H9 (cell line): Measurements from ENCODE around the gene ANKRD26. TPM values are rescaled to one million over a fixed set of nuclear protein-coding genes. Genes with fewer than 3 reads are reported as not detected.

Source experiments
- DNase-seq: peaks from one replicate; pipeline ENCODE4 v3.0.0-alpha.2; 2017
- H2AFZ ChIP-seq: one replicate; pipeline ENCODE4 v1.6.1; 2013; ENCODE audit warnings: mild to moderate bottlenecking, low read length, control low read depth, moderate library complexity
- H2AK5ac ChIP-seq: 2 replicates; pipeline ENCODE4 v1.6.1; 2013; ENCODE audit warnings: low read length, control low read depth, mixed read lengths; ENCODE audit not compliant: insufficient read length
- H2BK120ac ChIP-seq: one replicate; pipeline ENCODE4 v1.6.1; 2013; ENCODE audit warnings: low read depth, mild to moderate bottlenecking, low read length, control low read depth, inconsistent platforms; ENCODE audit not compliant: poor library complexity, severe bottlenecking
- H2BK12ac ChIP-seq: 2 replicates; pipeline ENCODE4 v1.6.1; 2013; ENCODE audit warnings: low read length, control low read depth, mixed read lengths, low read depth; ENCODE audit not compliant: insufficient read length
- H2BK15ac ChIP-seq: 2 replicates; pipeline ENCODE4 v1.6.1; 2013; ENCODE audit warnings: low read depth, low read length, control low read depth
- H2BK20ac ChIP-seq: one replicate; pipeline ENCODE4 v1.6.1; 2013; ENCODE audit warnings: low read depth, mild to moderate bottlenecking, low read length, control low read depth, inconsistent platforms; ENCODE audit not compliant: poor library complexity, severe bottlenecking
- H2BK5ac ChIP-seq: 2 replicates; pipeline ENCODE4 v1.6.1; 2013; ENCODE audit warnings: low read length, control low read depth, mixed read lengths; ENCODE audit not compliant: insufficient read length
- H3K14ac ChIP-seq: 2 replicates; pipeline ENCODE4 v1.6.1; 2013; ENCODE audit warnings: low read length, control low read depth; ENCODE audit not compliant: insufficient read depth
- H3K18ac ChIP-seq: 2 replicates; pipeline ENCODE4 v1.6.1; 2013; ENCODE audit warnings: low read depth, mild to moderate bottlenecking, mixed read lengths, low read length, control low read depth; ENCODE audit not compliant: insufficient read length
- H3K23ac ChIP-seq: 2 replicates; pipeline ENCODE4 v1.6.1; 2013; ENCODE audit warnings: low read length, control low read depth, mixed read lengths, low read depth; ENCODE audit not compliant: insufficient read length
- H3K23me2 ChIP-seq: 2 replicates; pipeline ENCODE4 v1.6.1; 2013; ENCODE audit warnings: low read depth, mild to moderate bottlenecking, mixed read lengths, low read length, control low read depth; ENCODE audit not compliant: insufficient read length, poor library complexity, severe bottlenecking
- H3K27ac ChIP-seq: 2 replicates; pipeline ENCODE4 v1.5.1; 2013; ENCODE audit warnings: low read length, control low read depth, mixed read lengths, low read depth; ENCODE audit not compliant: insufficient read length
- H3K27me3 ChIP-seq: 2 replicates; pipeline ENCODE4 v1.6.1; 2013; ENCODE audit warnings: low read length, control low read depth, inconsistent platforms; ENCODE audit not compliant: insufficient read depth
- H3K4ac ChIP-seq: 2 replicates; pipeline ENCODE4 v1.6.1; 2013; ENCODE audit warnings: low read depth, mild to moderate bottlenecking, control low read depth, inconsistent platforms, low read length, moderate library complexity
- H3K4me1 ChIP-seq: 2 replicates; pipeline ENCODE4 v1.6.1; 2013; ENCODE audit warnings: low read length, control low read depth, inconsistent platforms; ENCODE audit not compliant: insufficient read depth
- H3K4me2 ChIP-seq: 2 replicates; pipeline ENCODE4 v1.6.1; 2013; ENCODE audit warnings: low read length, control low read depth, mixed read lengths; ENCODE audit not compliant: insufficient read length, insufficient read depth
- H3K56ac ChIP-seq: 2 replicates; pipeline ENCODE4 v1.6.1; 2013; ENCODE audit warnings: low read depth, mild to moderate bottlenecking, mixed read lengths, low read length, control low read depth; ENCODE audit not compliant: insufficient read length
- H3K79me1 ChIP-seq: 2 replicates; pipeline ENCODE4 v1.6.1; 2013; ENCODE audit warnings: low read depth, mild to moderate bottlenecking, moderate library complexity, low read length, control low read depth, inconsistent platforms; ENCODE audit not compliant: insufficient read depth, poor library complexity, severe bottlenecking
- H3K79me2 ChIP-seq: 2 replicates; pipeline ENCODE4 v1.6.1; 2013; ENCODE audit warnings: low read length, control low read depth, inconsistent platforms; ENCODE audit not compliant: insufficient read depth
- H3K9ac ChIP-seq: 2 replicates; pipeline ENCODE4 v1.6.1; 2013; ENCODE audit warnings: low read length, control low read depth, mixed read lengths; ENCODE audit not compliant: insufficient read length; ENCODE audit errors: extremely low read depth
- H3K9me3 ChIP-seq: one replicate; pipeline ENCODE4 v1.6.1; 2013; ENCODE audit warnings: low read depth, low read length, inconsistent platforms; ENCODE audit not compliant: control insufficient read depth
- H3T11ph ChIP-seq: one replicate; pipeline ENCODE4 v1.6.1; 2013; ENCODE audit warnings: mild to moderate bottlenecking, low read length, control low read depth, inconsistent platforms
- H4K20me1 ChIP-seq: one replicate; pipeline ENCODE4 v1.6.1; 2013; ENCODE audit not compliant: control insufficient read depth, insufficient read length, insufficient read depth
- H4K5ac ChIP-seq: 2 replicates; pipeline ENCODE4 v1.6.1; 2013; ENCODE audit warnings: low read depth, mild to moderate bottlenecking, mixed read lengths, low read length, control low read depth; ENCODE audit not compliant: insufficient read length
- H4K8ac ChIP-seq: replicated peaks from 2 replicates; pipeline ENCODE4 v1.6.1; 2013; ENCODE audit warnings: low read length, control low read depth, mixed read lengths, low read depth; ENCODE audit not compliant: insufficient read length
- H4K91ac ChIP-seq: 2 replicates; pipeline ENCODE4 v1.6.1; 2013; ENCODE audit warnings: low read depth, mild to moderate bottlenecking, moderate library complexity, mixed read lengths, low read length, control low read depth; ENCODE audit not compliant: insufficient read length
- H3K27ac Mint-ChIP-seq, 3 experiments: 2 replicates in 2 of 3; 3 replicates in 1 of 3; pipeline ENCODE4 v1.8.0; 2020 to 2021; ENCODE audit warnings: mixed read lengths in 3 of 3, mild to moderate bottlenecking in 1 of 3, moderate library complexity in 1 of 3
- H3K27me3 Mint-ChIP-seq: 2 replicates; pipeline ENCODE4 v1.8.0; 2021; ENCODE audit warnings: low read depth, mild to moderate bottlenecking, moderate library complexity, mixed read lengths
- H3K36me3 Mint-ChIP-seq, 3 experiments: 2 replicates in 2 of 3; 3 replicates in 1 of 3; pipeline ENCODE4 v1.8.0; 2020 to 2021; ENCODE audit warnings: low read depth in 3 of 3, mixed read lengths in 3 of 3; ENCODE audit not compliant: insufficient read depth in 1 of 3
- H3K4me1 Mint-ChIP-seq, 2 experiments: 2 replicates each; pipeline ENCODE4 v1.8.0; 2020; ENCODE audit warnings: mixed read lengths in 2 of 2
- H3K4me3 Mint-ChIP-seq, 2 experiments: 2 replicates in 1 of 2; 3 replicates in 1 of 2; pipeline ENCODE4 v1.8.0; 2020 to 2021; ENCODE audit warnings: mild to moderate bottlenecking in 2 of 2, mixed read lengths in 2 of 2, moderate library complexity in 1 of 2
- H3K9me3 Mint-ChIP-seq, 2 experiments: 2 replicates in 1 of 2; 3 replicates in 1 of 2; pipeline ENCODE4 v1.8.0; 2020; ENCODE audit warnings: mild to moderate bottlenecking in 2 of 2, mixed read lengths in 2 of 2, moderate library complexity in 1 of 2
- WGBS: extraction: QIAGEN DNeasy Blood & Tissue Kit; methylation state at CpG from one replicate; pipeline ENCODE4 v1.1.7; 2013; ENCODE audit warnings: missing lambda C conversion rate, low lambda C conversion rate, mixed read lengths; ENCODE audit not compliant: insufficient read length; ENCODE audit errors: extremely low coverage; 5-methylcytosine and 5-hydroxymethylcytosine counted together
- total RNA-seq: library from RNA; stranded (reverse); gene quantifications from 2 replicates; pipeline ENCODE4 v1.2.1, GENCODE V29; 2021
- TF ChIP-seq, protein P1 (sequence below): fragments of 200-600 bp; sonication (generic); conservative IDR thresholded peaks from 3 replicates; pipeline ENCODE4 v1.8.0; 2021; ENCODE audit warnings: antibody characterized with exemption, mild to moderate bottlenecking

The ANKRD26 gene
- total RNA-seq, 1 experiment from 2014 or later, result 9.4 TPM

DNA sequence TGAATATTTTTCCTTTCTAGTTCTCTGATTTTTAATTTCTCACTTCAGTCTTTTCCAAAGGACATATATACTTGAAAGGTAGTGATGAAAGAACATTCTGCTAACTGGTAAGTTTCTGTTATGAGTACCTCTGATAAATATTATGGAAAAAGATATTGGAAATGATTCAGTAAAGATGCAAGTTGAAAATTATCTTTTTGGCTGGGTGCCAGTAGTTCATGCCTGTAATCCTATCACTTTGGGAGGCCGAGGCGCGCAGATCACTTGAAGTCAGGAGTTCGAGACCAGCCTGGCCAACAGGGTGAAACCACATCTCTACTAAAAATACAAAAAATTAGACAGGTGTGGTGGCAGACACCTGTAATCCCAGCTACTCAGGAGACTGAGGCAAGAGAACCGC, 62.1 kb downstream of the ANKRD26 start:
- H2AFZ ChIP-seq, result no peak overlapping the region
- H2BK5ac ChIP-seq, result no peak overlapping the region
- no peaks in the 10 kb centered on the region for H3K4me1 Mint-ChIP-seq
- no peak overlapping the region for H3K23ac ChIP-seq
- no peak overlapping the region for H4K8ac ChIP-seq
- H3K56ac ChIP-seq, result no peak overlapping the region
- no peaks in the 10 kb centered on the region for H3K9me3 Mint-ChIP-seq
- H3K36me3 Mint-ChIP-seq, result peaks cover 10 to 42% (median 31%) of the 10 kb centered on the region in 3 experiments; a peak in 6 of 7 replicates
- H3T11ph ChIP-seq, result no peak overlapping the region
- H4K91ac ChIP-seq, result no peak overlapping the region
- TF ChIP-seq, protein P1, sequence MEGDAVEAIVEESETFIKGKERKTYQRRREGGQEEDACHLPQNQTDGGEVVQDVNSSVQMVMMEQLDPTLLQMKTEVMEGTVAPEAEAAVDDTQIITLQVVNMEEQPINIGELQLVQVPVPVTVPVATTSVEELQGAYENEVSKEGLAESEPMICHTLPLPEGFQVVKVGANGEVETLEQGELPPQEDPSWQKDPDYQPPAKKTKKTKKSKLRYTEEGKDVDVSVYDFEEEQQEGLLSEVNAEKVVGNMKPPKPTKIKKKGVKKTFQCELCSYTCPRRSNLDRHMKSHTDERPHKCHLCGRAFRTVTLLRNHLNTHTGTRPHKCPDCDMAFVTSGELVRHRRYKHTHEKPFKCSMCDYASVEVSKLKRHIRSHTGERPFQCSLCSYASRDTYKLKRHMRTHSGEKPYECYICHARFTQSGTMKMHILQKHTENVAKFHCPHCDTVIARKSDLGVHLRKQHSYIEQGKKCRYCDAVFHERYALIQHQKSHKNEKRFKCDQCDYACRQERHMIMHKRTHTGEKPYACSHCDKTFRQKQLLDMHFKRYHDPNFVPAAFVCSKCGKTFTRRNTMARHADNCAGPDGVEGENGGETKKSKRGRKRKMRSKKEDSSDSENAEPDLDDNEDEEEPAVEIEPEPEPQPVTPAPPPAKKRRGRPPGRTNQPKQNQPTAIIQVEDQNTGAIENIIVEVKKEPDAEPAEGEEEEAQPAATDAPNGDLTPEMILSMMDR, result no peak
- H3K4me2 ChIP-seq, result no peak overlapping the region
- H4K20me1 ChIP-seq, result no peaks in the 10 kb centered on the region
- H3K27me3 Mint-ChIP-seq, result no peaks in the 10 kb centered on the region
- no peak overlapping the region for H3K27ac ChIP-seq
- no peaks in the 10 kb centered on the region for H3K79me2 ChIP-seq
- H3K9ac ChIP-seq, result no peak overlapping the region
- no peak overlapping the region for H2BK20ac ChIP-seq
- no peak overlapping the region for H2BK120ac ChIP-seq
- no peak overlapping the region for H3K14ac ChIP-seq
- no peaks in the 10 kb centered on the region for H3K79me1 ChIP-seq
- H2BK15ac ChIP-seq, result no peak overlapping the region
- H3K4me1 ChIP-seq, result no peaks in the 10 kb centered on the region
- H3K27ac Mint-ChIP-seq, result no peak overlapping the region
- H4K5ac ChIP-seq, result no peak overlapping the region
- no peak overlapping the region for H3K18ac ChIP-seq
- no CpG with 5 or more reads among the region's 5 CpGs for WGBS
- H3K23me2 ChIP-seq, result no peaks in the 10 kb centered on the region
- no peak overlapping the region for H2AK5ac ChIP-seq
- no peaks in the 10 kb centered on the region for H3K27me3 ChIP-seq
- no peak overlapping the region for H3K4me3 Mint-ChIP-seq
- H3K9me3 ChIP-seq, result no peaks in the 10 kb centered on the region
- H3K4ac ChIP-seq, result no peak overlapping the region
- no peak for DNase-seq
- no peak overlapping the region for H2BK12ac ChIP-seq
